Measurements from ENCODE around the gene MAST1.

GRCh38 chr19:12865746-12866415 lies 27.6 kb downstream of the MAST1 start:
- TF ChIP-seq CTCF (IDR thresholded peaks at IDR 0.05) (no peak), EZH2 (IDR thresholded peaks at IDR 0.05; ENCODE audit: borderline replicate concordance, insufficient read depth, low read depth, low read length, poor library complexity, severe bottlenecking) (no peak)
